Hypothalamus (tissue), 51 donors: ENCODE data around the gene HNRNPUL1.
"Not testable (repeated sequence)": the region's sequence is repeated elsewhere in the genome, so short reads cannot be mapped to it uniquely, and the experiment has no call there.

Source experiments
- DNase-seq, 51 donors: peaks; one replicate each; lab custom pipeline; 2025; lab: John Stamatoyannopoulos, UW

HNRNPUL1 gene

GRCh38 chr19:41269571-41269970 lies 5.4 kb downstream of the HNRNPUL1 start:
- DNase-seq: no peak

DNA sequence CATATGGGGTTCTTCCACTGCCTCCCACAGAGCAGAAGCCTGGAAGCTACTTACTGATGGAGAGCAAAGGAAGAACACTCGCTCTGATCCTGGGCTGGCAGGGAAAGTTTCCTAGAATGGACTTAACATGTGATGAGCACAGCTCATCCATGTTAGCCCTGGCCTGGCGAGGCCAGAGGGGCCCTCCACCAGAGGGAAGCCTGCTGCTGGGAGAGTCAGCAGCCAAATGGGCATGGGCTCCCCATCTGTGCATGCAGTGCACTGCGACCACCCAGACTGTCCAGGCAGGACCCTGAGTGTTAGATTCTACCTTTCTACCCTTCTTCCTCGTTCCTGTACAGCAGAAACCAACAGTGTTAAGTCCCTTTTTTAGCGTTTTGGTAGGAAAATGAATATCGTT lies 8.9 kb downstream of the HNRNPUL1 start:
- no peak for DNase-seq

GRCh38 chr19:41274802-41275201 lies 10.6 kb downstream of the HNRNPUL1 start:
- no peak for DNase-seq

GRCh38 chr19:41276231-41276630 lies 12.1 kb downstream of the HNRNPUL1 start:
- DNase-seq: no peak

- no peak for DNase-seq
Measured at GRCh38 chr19:41278478-41278877, 14.3 kb downstream of the HNRNPUL1 start.

GRCh38 chr19:41288673-41289530 lies 24.7 kb downstream of the HNRNPUL1 start:
- no peak for DNase-seq

DNA sequence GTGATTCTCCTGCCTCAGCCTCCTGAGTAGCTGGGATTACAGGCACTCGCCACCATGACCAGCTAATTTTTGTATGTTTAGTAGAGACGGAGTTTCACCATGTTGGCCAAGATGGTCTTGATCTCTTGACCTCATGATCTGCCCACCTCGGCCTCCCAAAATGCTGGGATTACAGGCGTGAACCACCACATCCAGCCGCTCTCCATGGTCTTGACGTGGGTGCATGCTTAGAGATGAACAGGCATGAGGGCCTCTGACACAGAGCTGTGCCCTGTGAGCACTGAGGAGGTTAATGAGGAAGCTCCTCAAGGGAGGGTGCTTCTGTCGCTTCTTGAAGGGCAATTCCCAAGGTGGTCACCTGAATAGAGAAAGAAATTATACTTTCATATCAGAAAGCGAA lies 25.6 kb downstream of the HNRNPUL1 start:
- not testable (repeated sequence) for DNase-seq

DNA sequence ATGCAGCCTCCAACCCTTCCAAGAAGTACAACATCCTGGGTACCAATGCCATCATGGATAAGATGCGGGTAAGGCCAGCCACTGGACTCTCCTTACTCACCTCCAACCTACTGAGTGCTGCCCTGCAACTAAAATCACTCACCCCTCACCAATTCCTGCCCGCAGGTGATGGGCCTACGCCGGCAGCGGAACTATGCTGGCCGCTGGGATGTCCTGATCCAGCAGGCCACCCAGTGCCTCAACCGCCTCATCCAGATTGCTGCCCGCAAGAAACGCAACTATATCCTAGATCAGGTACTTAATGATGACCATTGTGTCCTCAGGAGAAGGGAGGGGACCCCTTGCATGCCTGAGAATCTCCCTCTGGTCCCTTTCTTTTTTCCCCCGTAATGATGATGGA lies 30.2 kb downstream of the HNRNPUL1 start:
- no peak for DNase-seq

GRCh38 chr19:41295499-41295898 lies 31.3 kb downstream of the HNRNPUL1 start:
- no peak for DNase-seq

GRCh38 chr19:41296433-41296871 lies 32.3 kb downstream of the HNRNPUL1 start:
- no peak for DNase-seq

DNA sequence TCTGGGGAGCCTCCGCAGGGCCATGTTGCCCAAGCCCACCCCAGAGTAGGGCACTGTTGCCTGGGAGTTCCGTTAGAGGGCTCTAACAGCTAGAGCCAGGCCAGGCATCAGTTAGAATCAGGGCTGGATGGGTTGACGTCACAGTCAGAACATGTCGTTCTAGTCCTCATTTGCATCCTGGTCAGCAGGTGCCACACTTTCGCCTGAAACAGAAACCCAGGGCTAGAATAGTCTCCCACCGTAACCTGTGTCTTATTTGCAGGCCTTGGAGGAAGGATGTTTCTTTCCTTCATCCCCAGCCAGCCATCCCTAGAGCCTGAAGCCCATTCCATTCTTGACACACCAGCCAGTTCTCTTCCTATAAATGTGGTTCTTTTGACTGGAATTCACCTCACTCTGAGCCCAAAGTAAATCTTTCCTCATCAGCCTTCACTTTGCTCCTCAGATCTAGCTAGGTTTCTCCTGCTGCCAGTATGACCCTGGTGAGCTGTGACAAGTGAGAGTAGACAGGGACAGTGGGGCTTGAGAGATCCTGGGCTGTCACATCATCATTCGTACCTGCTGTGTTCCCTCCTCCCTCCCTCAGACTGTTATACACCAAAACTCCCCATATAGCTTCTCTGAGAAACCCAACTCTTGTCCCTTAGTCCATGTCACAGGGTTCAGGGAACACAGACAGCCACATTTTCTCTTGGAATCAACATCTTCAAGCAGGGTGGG lies 33.6 kb downstream of the HNRNPUL1 start:
- peak in 14 of 51 donors; percentile 8 to 52 (median 19) for DNase-seq

- peak in 21 of 51 donors; percentile 8 to 52 (median 25) for DNase-seq
Measured at GRCh38 chr19:41298348-41298964, 34.3 kb downstream of the HNRNPUL1 start.

GRCh38 chr19:41299046-41299754 lies 35.0 kb downstream of the HNRNPUL1 start:
- DNase-seq: peak in 5 of 51 donors; percentile 7 to 19 (median 16)

GRCh38 chr19:41299755-41300089 lies 35.5 kb downstream of the HNRNPUL1 start:
- peak in 13 of 51 donors; percentile 5 to 39 (median 13) for DNase-seq

- DNase-seq: no peak
Measured at GRCh38 chr19:41300555-41300954, 36.4 kb downstream of the HNRNPUL1 start.

DNA sequence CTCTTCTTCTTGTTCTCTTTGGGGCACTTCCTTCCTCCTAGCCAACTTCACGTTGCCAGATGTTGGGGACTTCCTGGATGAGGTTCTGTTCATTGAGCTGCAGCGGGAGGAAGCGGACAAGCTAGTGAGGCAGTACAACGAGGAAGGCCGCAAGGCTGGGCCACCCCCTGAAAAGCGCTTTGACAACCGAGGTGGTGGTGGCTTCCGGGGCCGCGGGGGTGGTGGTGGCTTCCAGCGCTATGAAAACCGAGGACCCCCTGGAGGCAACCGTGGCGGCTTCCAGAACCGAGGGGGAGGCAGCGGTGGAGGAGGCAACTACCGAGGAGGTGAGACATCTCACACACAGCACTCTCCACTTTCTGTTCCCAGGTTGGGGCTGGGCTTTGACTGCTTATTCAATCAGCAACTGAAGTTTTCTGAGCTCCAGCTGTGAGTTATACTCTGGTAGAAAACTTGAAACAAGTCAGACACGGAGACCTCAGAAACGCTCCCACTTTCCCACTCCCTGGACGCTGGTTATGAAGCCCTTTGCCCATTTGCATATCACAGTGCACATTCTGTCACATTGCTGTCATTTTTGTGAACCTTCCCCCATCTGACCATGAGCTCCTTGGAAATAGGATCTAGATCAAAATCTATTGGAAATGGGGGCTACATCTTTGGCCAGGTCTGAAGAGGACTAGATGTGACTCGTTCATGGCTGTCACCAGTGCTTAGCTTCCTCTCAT lies 38.6 kb downstream of the HNRNPUL1 start:
- peak in 1 of 51 donors; percentile 6 for DNase-seq

GRCh38 chr19:41303954-41304353 lies 39.8 kb downstream of the HNRNPUL1 start:
- DNase-seq: no peak

- no peak for DNase-seq
Measured at GRCh38 chr19:41304706-41305483, 40.7 kb downstream of the HNRNPUL1 start.
